H1 (cell line): ENCODE results near the gene ZBTB14. TPM values are rescaled to one million over a fixed set of nuclear protein-coding genes. Genes with fewer than 3 reads are reported as not detected.

Experiments used
- BCL11A ChIP-seq, 2 experiments: IDR thresholded peaks; one replicate each; pipeline ENCODE4 v1.6.1; 2011; ENCODE audit warnings: low read depth in 2 of 2, low read length in 2 of 2, mild to moderate bottlenecking in 2 of 2
- CHD1 ChIP-seq: IDR thresholded peaks from 2 replicates; pipeline ENCODE4 v1.6.1; 2012; ENCODE audit warnings: low read depth, low read length, improper control_type of control experiment
- CREB1 ChIP-seq: IDR thresholded peaks from 2 replicates; pipeline ENCODE4 v1.6.1; 2012; ENCODE audit warnings: inconsistent platforms
- NRF1 ChIP-seq: IDR thresholded peaks from 2 replicates; pipeline ENCODE4 v1.6.1; 2011; ENCODE audit warnings: mild to moderate bottlenecking, low read depth, low read length, improper control_type of control experiment
- POLR2AphosphoS5 ChIP-seq: IDR thresholded peaks from 2 replicates; pipeline ENCODE4 v1.6.1; 2011; ENCODE audit warnings: low read depth, low read length
- RBBP5 ChIP-seq: IDR thresholded peaks from 2 replicates; pipeline ENCODE4 v1.7.1; 2012; ENCODE audit warnings: low read depth, mild to moderate bottlenecking, inconsistent platforms, low read length, moderate library complexity, borderline replicate concordance
- RXRA ChIP-seq: IDR thresholded peaks from 2 replicates; pipeline ENCODE4 v1.6.1; 2011; ENCODE audit warnings: low read depth, mild to moderate bottlenecking, low read length, moderate library complexity; ENCODE audit not compliant: insufficient read depth
- SP2 ChIP-seq: IDR thresholded peaks from 2 replicates; pipeline ENCODE4 v1.6.1; 2012; ENCODE audit warnings: mild to moderate bottlenecking, low read length, inconsistent platforms
- TEAD4 ChIP-seq: IDR thresholded peaks from 2 replicates; pipeline ENCODE4 v1.6.1; 2012; ENCODE audit warnings: low read depth, low read length, inconsistent platforms, mixed read lengths
- polyA plus RNA-seq, 7 experiments: library from polyadenylated mRNA; depleted of rRNA in 3 of 7; stranded (reverse) in 5 of 7; unstranded in 2 of 7; fragments of >200 nt in 5 of 7; fragments of 200-250 nt in 2 of 7; gene quantifications; 1 replicate in 5 of 7; 2 replicates in 1 of 7; 4 replicates in 1 of 7; pipeline versions ENCODE4 v1.2.1 to v1.2.3, GENCODE V29; 2011 to 2013; ENCODE audit warnings: missing spikeins in 2 of 7, mixed read lengths in 2 of 7
- total RNA-seq: library from RNA; stranded (reverse); fragmentation: NEBNext Ultra II Directional; extraction: Animal tissue kit (Norgen Biotek cat#: 25700); gene quantifications from 2 replicates; pipeline ENCODE4 v1.2.1, GENCODE V29; 2021
- TF ChIP-seq, protein P1 (sequence below): IDR thresholded peaks from 2 replicates; pipeline ENCODE4 v1.6.1; 2012; ENCODE audit warnings: low read length, inconsistent platforms

Gene ZBTB14
- total and polyA plus RNA-seq, 2 of the 8 experiments (the other 6 are each of a cell fraction or from before 2014, with no cell fraction given) = 5.2 to 18.3 TPM

DNA sequence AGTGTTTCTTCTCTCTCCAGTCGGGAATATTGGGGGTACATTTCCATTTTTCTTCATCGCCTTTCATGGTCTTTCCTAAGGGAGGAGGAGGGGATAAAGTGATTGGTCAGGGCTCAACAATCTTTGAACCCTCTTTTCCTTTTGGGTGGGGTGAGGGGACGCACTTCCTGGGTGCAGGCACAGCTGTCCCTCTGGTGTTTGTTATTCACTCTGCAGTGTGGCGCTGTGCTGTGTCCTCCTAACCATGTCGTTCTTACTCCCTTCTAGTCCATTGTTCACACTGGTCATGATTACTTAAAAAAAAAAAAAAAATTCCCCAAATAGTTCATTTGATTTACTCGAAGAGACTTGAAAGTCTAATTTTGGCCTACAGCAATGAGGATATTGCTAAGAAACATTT lies 44.4 kb downstream of the ZBTB14 start (continued):
- TF ChIP-seq TEAD4 = no peak
- TF ChIP-seq SP2 = no peak
- TF ChIP-seq NRF1 = no peak
- TF ChIP-seq, protein P1, sequence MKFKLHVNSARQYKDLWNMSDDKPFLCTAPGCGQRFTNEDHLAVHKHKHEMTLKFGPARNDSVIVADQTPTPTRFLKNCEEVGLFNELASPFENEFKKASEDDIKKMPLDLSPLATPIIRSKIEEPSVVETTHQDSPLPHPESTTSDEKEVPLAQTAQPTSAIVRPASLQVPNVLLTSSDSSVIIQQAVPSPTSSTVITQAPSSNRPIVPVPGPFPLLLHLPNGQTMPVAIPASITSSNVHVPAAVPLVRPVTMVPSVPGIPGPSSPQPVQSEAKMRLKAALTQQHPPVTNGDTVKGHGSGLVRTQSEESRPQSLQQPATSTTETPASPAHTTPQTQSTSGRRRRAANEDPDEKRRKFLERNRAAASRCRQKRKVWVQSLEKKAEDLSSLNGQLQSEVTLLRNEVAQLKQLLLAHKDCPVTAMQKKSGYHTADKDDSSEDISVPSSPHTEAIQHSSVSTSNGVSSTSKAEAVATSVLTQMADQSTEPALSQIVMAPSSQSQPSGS = no peak
- no peak for TF ChIP-seq RXRA
- no peak for TF ChIP-seq CREB1
- TF ChIP-seq POLR2AphosphoS5 = no peak
- no peak for TF ChIP-seq RBBP5
- TF ChIP-seq BCL11A (IDR thresholded peaks at IDR 0.05; ENCODE audit: low read depth in 2 of 2, low read length in 2 of 2) = no peak
- no peak for TF ChIP-seq CHD1
